GM19023 (cell line): ENCODE results near the gene MYRIP.
"Not testable (repeated sequence)": the region's sequence is repeated elsewhere in the genome, so short reads cannot be mapped to it uniquely, and the experiment has no call there.

Experiments used
- ATAC-seq: cut with Tn5 transposase; IDR thresholded peaks from one replicate; pipeline ENCODE4 v1.9.1; 2021; ENCODE audit warnings: mild to moderate bottlenecking, moderate library complexity; ENCODE audit not compliant: unreplicated experiment

The MYRIP gene

DNA sequence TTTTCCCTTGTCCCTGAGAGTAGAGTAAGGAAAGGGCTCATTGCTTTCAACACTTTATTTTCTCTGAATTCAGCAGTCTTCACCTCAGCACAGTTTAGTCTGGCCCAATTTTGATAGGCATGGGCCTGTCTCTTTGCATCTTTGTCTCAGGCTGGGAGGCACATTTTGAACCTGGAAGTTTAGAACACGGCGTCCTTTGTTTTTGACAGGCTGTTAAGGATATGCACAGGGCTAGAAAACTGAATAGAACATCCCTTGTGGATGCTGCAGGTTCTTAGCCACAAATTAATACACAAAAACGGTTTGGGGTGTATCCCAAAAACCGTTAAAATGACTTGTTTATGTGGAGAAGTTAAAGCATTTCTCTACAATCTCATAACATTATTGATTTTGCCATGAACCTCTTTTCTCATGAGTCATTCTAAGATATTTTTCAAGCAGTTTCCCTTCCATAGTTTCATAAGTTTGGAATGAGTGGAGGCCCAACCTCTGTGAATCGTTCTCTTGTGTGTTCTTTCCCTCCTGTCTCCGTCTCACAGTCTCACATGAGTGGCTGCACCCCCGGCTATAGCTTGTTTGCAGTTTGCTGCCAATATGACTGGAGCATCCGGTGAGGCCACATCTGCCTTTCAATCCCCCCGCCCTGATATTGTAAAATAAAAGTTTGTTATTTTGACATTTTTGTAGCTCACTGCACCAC is 307.2 kb downstream of the MYRIP start:
- ATAC-seq: no peak

DNA sequence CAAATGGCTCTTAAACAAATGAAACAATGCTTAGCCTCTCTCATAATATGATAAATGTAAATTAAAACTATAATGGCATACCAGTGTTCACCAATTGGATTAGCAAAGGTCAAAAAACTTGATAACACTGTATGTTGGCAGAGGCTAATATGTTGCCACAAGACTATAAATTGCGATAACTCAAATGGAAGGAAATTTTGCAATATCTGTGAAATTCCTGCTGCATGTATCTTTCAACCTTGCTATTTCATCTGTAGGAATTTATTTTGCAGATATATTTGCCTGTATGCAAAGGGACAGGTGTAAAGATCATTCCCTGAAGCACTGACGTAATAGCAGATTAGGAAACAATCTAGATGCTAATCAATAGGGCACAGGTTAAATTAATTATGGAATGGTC is 308.7 kb downstream of the MYRIP start:
- ATAC-seq: no peak

DNA sequence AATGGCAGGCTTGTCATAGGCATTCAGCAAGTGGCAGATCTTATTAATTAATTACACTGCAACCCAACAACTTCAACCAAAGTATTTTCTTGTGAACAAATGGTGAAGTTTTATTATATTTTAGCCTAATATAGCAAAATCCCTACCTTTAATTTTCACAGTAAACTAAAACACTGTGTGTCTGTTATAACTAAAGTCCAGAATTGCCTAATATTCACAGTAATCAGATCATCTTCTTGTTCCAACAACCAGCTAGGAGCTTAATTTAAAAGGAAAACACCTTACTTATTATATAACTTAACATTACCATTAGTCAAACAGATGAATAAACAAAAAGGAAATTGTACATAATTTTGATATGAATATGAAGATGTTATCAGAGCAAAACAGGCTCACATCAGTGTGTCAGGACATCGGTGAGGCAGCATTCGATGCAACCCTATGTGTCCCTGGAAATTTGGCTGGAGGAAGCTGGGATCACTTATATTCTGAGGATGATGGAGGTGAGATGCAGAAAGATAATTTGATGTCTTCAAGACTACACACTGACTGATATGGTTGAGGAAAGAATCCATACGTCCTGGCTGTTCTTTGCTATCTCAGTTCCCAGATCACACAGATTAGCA is 310.8 kb downstream of the MYRIP start:
- no peak for ATAC-seq

DNA sequence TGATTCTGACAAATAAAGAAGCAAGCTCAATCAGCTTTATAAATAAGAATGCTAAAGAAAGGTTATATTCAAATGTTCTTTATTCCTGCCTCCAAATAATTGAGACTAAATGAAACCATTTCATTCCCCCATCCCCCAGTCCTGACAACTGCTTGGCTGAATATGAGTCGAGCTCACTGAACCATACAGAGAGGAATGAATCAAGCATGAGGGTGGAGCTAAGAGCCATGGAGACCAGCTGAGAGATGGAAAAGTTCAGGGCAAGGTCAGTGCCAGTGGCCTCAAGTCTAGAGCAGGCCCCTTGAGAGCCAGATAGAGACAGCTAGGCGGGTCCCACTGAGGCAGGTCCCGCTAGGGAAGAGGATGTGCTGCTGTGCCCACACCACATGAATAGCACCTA is 311.4 kb downstream of the MYRIP start:
- ATAC-seq: no peak

DNA sequence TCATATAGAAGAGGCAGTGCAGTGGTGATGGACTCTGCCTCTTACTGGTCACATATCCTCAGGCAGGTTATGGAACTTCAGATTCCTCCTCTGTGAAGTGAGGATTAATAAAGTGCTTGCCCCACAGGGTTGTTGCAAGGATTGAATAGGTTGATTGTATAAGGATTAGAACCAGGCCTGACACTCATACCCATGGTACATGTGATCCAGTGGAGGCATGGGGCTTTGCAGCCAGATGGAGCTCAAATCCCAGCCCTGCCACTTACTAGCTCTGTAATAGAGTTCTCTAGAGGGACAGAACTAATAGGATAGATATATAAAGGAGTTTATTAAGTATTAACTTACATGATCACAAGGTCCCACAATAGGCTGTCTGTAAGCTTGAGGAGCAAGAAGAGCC is 315.5 kb downstream of the MYRIP start:
- ATAC-seq: no peak

DNA sequence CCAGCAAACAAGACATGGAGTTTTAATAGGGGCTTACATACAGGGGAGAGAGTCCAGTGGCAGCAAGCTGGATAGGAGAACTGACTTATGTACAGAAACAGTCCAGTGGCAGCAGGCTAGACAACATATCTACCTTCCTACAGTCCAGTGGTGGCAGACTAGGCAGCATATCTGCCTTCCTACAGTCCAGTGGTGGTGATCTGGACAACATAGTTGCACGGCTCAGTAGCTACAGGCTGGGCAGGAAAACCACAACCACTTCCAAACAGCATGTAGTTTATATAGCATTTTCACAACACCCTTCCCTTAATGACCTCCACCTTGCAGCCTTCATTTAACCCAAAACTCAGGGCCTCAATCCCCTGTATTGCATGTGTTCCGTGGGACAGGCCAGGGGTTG is 318.8 kb downstream of the MYRIP start:
- no peak for ATAC-seq

DNA sequence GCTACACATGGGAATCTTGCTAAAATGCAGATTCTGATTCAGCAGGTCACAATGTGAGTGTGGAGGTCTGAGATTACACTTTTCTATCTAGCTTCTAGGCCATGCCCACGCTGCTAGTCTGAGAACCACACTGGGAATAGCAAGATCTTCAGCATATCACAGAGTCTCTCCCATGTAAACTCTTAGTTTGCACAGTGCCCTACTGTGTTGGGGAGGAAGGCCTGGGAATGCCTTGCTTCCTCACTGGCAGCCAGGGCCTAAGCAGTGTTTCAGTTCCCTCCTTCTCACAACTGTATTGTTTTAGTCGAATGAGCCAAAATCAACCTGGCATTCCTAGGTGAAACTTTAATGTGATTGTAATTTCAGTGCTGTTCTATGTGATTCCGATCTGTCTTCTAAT is 320.1 kb downstream of the MYRIP start:
- no peak for ATAC-seq

DNA sequence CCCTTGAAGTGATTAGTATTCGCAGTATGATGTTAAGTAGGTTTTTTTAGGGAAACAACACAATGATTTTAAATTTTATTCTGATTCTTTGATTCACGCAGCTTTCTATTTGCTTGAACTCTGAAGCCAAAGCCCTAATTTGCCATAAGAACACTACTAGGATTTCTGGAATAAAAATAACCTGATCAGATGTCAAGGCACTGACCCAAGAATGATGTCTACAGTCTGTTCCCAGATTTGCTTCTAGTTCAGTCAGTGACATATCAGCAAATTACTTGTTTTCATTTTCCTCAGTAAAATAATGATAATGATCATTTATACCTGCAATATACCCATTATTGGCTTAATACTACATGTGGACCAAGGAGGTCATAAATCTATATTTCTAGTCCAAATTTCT is 320.6 kb downstream of the MYRIP start:
- no peak for ATAC-seq

DNA sequence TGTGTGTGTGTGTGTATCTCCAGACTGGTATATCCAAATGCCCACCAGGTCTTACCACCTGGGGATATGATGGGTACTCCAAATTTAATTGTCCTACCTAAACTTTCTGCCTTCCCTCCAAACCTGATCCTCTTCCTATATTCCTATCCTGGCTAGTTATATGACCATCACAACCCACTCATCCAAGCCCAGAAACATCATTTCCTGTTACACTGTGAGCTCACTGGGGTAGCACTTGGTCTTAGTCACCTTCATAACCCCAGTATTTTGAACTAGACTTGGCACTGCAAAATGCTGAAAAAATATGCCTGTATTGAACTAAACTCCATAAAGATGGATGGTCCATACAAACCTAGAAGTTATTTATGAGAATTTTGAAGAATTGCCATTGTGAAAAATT is 321.3 kb downstream of the MYRIP start:
- no peak for ATAC-seq

DNA sequence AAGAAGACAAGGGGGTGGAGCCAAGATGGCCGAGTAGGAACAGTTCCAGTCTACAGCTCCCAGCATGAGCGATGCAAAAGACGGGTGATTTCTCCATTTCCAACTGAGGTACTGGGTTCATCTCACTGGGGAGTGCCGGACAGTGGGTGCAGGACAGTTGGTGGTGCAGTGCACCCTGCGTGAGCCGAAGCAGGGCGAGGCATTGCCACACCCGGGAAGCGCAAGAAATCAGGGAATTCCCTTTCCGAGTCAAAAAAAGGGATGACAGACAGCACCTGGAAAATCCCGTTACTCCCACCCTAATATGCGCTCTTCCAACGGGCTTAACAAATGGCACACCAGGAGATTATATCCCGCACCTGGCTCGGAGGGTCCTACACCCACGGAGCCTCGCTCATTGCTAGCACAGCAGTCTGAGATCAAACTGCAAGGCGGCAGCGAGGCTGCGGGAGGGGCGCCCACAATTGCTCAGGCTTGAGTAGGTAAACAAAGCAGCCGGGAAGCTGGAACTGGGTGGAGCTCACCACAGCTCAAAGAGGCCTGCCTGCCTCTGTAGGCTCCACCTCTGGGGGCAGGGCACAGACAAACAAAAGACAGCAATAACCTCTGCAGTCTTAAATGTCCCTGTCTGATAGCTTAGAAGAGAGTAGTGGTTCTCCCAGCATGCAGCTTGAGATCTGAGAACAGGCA is 324.6 kb downstream of the MYRIP start:
- ATAC-seq: not testable (repeated sequence)

DNA sequence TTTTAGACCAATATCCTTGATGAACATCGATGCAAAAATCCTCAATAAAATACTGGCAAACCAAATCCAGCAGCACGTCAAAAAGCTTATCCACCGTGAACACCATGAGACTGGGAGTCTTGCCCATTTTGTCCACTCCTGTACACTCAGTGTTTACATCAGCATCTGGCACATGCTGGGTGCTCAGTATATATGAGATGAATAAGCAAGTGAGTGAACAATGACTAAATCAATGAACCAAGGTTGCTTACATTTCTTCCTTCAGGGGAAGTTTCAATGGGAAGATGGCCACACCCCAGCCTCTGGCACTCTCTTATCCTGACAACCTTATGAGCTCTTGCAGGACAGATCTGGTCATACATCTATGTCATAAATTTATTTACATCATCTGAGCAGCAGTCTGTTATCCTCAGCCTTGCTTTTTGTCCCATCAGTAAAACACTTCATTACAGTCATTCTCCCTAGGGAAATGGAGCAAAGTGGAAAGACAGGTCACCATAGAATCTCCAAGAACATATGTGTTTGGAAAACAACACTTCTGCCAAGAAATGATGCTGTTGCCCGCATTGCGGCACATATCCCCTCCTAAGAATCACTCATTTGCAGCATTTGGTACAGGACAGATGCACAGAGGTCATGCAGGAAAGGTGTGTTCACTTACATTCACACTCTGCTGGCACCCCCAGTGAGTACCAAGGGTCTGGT is 328.3 kb downstream of the MYRIP start:
- no peak for ATAC-seq

DNA sequence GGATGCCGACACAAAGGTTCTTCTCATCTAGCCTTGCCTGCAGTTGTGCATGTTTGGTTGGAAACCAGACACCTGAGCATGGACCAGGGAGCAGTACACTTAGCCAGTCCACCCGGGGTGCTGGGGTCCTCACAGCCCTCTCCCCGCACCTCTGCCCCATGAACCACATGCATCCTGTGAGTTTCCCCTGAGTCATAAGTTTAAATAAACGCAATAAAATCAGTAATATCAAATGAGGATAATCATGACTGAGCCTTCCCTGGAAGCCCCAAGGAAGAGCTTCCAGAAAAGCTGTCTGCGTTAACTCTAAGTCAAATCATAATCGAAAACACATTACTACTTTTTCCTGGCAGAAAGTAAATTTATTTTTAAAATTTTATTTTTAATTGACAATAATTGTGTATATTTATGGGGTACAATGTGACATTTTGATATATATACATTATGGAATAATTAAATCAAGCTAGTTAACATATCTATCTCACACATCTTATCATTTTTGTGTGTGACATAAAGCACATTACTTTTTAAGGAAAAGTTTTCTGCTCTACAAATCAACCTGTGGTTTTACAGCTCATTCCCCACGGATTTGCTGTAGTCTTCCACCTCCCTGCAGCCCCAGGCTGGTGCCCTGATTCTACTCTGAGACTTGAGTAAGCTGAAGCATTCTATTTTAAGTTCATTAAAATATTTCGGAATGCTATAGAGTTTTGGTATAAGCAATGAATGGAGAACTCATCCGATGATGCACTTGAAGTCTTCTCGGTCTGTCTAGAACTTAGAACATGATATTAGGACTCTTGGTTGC is 334.1 kb downstream of the MYRIP start:
- ATAC-seq: no peak

DNA sequence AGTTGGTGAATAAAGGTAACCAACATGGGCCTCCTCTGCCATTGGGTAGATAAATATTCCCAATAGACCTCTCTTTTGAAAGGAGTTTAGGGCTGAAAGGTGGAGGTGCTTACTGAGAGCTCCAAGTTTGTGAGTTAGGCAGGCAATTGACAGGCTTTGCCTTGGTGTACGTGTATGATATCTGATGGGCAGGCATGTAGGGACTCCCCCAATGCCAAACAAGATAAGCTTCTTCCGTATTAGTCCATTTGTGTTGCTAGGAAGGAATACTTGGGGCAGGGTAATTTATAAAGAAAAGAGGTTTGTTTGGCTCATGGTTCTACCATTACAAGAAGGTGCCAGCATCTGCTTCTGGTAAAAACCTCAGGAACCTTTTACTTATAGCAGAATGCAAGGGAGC is 339.4 kb downstream of the MYRIP start:
- no peak for ATAC-seq

DNA sequence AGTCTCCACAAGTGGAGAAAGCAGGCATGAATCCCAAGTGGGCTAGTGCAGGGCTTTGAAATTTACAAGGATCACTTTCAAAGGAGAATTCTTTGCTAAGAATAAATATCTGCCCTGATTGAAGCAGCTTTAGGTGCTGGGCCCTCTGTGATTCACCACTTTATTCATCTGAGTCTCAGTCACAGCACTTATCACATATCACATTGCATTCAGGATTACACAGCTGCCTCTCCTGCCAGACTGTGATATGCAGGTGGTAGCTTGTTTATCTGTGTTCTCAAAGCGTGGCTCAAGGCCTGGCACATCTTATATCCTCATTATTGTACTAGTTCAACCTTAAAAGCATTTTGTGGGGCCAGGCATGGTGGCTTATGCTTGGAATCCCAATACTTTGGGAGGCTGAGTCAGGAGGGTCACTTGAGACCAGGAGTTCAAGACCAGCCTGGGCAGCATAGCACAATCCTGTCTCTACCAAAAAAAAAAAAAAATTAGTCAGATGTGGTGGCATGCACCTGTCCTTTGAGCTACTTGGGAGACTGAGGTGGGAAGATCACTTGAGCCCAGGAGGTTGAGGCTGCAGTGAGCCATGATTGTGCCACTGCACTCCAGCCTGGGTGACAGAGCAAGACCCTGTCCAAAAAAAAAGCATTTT is 343.2 kb downstream of the MYRIP start:
- no peak for ATAC-seq

DNA sequence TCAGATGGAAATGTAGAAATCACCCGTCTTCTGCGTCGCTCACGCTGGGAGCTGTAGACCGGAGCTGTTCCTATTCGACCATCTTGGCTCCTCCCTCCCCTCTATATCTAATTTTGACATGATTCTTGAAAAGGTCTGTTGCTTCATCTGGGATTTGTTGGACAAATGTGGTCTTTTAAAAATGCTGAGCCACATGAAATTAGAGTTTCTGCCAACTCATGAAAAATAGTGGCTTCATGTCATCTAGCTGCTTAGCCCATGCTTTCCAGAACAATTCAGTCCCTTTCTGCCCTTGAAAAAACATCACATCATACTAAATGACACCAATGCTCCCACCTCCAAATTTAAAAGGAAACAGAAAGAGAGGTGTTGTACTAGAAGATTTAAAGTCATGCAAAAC is 351.5 kb downstream of the MYRIP start:
- ATAC-seq: no peak

DNA sequence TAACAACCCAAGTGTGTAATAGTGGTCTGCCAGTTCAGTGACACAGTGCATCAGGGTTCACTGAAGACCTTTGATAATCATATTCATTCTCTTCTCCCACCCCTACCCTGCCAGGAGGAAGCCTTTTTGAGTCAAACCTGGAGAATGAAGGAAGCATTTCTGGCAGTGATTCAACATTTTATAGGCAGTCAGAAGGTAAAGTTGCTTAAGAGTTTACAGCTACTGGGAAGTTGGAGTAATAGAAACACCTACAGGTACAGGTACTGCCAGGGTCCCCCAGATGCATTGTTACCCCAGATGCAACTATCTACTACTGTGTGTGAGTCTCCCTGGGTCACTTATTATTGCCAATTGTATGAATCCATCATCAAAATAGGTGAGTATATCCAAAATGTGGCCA is 353.2 kb downstream of the MYRIP start:
- ATAC-seq: no peak

DNA sequence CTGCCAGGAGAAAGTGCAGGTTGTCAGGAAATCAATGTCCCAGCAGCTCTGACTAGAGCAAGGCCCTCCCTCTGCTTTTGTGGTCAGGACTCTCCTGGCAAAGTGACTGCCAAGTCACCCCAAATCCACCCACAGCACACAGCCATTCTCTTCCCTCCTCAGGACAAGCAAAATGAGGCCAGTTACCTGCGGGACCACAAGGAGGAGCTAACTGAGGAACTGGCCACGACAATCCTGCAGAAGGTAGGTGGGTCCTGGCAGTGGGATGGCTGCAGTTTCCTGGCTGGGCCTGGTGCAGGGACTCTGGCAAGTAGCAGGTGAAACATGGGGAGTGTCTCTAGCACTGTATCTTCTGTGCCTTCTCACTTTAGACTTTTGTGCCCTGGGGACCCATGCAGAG is 357.6 kb downstream of the MYRIP start:
- no peak for ATAC-seq

DNA sequence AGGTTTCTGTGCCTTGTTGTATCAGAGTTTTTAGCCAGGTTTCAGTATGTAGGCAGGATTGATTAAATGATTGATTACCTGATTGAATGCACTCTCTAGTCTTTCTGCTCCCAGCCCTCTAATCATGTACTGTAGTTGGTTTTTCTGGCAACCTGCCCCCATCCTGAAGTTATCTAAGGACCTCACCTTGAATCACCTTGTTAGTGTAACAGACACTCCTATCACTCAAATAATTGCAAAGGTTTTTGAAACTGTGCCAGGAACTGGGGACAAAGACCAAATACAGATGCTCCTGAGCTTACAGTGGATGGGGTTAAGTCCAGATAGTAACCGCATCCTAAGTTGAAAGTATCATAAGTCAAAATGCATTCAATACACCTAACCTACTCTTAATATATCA is 358.5 kb downstream of the MYRIP start:
- no peak for ATAC-seq

DNA sequence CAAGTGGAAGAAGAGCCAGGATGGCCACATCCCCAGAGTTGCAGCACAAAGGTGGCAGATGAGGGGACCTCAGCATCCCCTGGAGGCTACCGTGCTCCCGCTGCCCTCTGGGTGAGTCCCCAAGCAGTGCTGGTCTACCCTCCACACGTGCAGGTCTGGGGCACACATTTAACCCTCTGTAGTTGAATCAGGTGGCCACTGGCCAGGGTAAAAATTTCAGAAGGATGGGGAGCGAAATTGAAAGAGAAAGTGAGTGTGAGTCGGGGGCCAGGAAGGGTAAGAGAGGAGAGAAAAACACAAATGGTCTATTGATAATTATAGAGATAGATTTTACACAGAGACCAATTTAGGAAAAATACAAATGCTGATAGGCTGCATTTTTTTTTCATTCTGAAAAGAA is 360.6 kb downstream of the MYRIP start:
- ATAC-seq: peak; percentile 31

DNA sequence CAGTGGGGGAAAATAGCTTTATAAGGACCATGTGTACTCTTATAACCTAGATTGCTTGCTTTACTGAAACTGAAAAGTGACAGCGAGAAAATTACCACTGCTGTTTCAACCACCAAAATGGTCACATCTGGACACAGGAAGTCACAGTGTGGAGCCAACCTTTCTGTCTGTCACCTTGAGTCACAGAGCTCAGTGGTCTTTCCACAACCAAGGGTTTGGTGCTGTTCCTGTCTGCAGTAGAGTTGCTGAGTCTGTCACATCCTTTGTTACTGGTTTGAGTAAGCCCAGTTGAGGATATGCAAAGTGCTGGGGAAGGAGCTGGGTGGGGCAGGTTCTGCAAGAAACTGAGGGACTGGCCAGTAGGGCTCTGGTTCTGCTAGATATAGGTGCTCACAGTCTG is 361.0 kb downstream of the MYRIP start:
- ATAC-seq: peak; percentile 94
